ENCODE results near the gene GLRX3. TPM values are rescaled to one million over a fixed set of nuclear protein-coding genes. Genes with fewer than 3 reads are reported as not detected.

The GLRX3 gene
- total and polyA plus RNA-seq, 2 of the 13 experiments (the other 11 are each of a cell fraction or from before 2014, with no cell fraction given): 91.4 to 135 TPM

DNA sequence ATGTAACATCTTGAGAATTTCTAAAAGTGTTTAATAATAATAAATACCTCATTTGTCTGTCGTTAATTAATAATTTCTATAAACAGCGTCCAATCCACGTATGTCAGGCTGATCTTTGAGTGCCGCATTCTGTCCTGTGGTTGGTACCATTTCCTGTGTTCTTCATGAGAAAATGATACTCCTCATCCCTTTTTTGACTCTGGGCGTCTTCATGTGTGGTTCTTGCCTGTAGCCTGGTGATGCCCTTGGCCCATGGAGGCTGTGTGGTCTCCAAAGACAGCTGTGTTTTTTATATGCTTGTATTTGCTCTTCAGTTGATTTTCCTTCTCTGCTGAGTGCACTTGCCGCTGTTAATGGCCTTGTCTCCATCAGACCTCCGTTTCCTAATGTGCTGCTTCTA, 31.5 kb downstream of the GLRX3 start:
- Histone ChIP-seq H3K9ac (ENCODE audit: insufficient read depth, low read depth, low read length) (no peak overlapping the region), H3K27me3 (ENCODE audit: control insufficient read depth in 1 of 2, insufficient read depth in 2 of 2, low read length in 2 of 2) (no peaks in the 10 kb centered on the region), H3K4me1 (ENCODE audit: insufficient read depth, low read length) (no peaks in the 10 kb centered on the region), H2AFZ (ENCODE audit: low read length) (no peak overlapping the region), H3K4me2 (ENCODE audit: low read depth, low read length) (no peak overlapping the region), H3K9me3 (ENCODE audit: low read length) (no peaks in the 10 kb centered on the region), H3K79me2 (ENCODE audit: insufficient read depth, low read length) (peaks cover 3% of the 10 kb centered on the region), H3K27ac (ENCODE audit: extremely low read length, insufficient read depth, low read length) (no peak overlapping the region), H4K20me1 (ENCODE audit: insufficient read depth, low read length) (no peaks in the 10 kb centered on the region), H3K4me3 (replicated peaks in 1 of 3; ENCODE audit: insufficient read depth in 1 of 3, low read depth in 2 of 3, low read length in 3 of 3) (no peak overlapping the region), H3K36me3 (replicated peaks in 1 of 2; ENCODE audit: control insufficient read depth in 1 of 2, insufficient read depth in 2 of 2, low read length in 2 of 2) (peaks cover 14 to 71% of the 10 kb centered on the region in 2 experiments)
- 98% methylated on average over 7 of the region's 7 CpGs for WGBS (ENCODE audit: low lambda C conversion rate)
- intact Hi-C loops (cut with micrococcal nuclease; ENCODE audit: unreplicated experiment) (no loop called here), in situ Hi-C loops (cut with HindIII; ENCODE audit: extremely low pct_ligation_motif_present, low pct_unique_long_range_greater_than_20kb) (no loop called here)
- CTCF ChIA-PET (ENCODE audit: low intra/inter-chr PET ratio, low total read pairs): no interaction called here
- ATAC-seq (no peak), DNase-seq (ENCODE audit: low spot score) (no peak), FAIRE-seq (no peak)
- BruUV-seq (replicated peaks): no TSS peak
- POLR2A ChIA-PET: interaction anchor here (1.2 kb wide), 1 partner anchor 57 kb away, joined by 3 read pairs; the partner anchor contains the start of gene C10orf143
- no peak for TF ChIP-seq TRIM24 (CRISPR knock-in tag; IDR thresholded peaks at IDR 0.05)
- no peak for TF ChIP-seq FOXK1 (CRISPR knock-in tag; IDR thresholded peaks at IDR 0.05; ENCODE audit: borderline replicate concordance, low read depth)
- TF ChIP-seq, protein P1, sequence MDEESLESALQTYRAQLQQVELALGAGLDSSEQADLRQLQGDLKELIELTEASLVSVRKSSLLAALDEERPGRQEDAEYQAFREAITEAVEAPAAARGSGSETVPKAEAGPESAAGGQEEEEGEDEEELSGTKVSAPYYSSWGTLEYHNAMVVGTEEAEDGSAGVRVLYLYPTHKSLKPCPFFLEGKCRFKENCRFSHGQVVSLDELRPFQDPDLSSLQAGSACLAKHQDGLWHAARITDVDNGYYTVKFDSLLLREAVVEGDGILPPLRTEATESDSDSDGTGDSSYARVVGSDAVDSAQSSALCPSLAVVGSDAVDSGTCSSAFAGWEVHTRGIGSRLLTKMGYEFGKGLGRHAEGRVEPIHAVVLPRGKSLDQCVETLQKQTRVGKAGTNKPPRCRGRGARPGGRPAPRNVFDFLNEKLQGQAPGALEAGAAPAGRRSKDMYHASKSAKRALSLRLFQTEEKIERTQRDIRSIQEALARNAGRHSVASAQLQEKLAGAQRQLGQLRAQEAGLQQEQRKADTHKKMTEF (CRISPR knock-in tag; IDR thresholded peaks at IDR 0.05): no peak
- TF ChIP-seq NR2F2 (IDR thresholded peaks at IDR 0.05; ENCODE audit: borderline replicate concordance, low read depth): no peak
- TF ChIP-seq ZNF891 (CRISPR knock-in tag; IDR thresholded peaks at IDR 0.05): no peak
- no peak for TF ChIP-seq ELF4 (CRISPR knock-in tag; IDR thresholded peaks at IDR 0.05; ENCODE audit: borderline replicate concordance)
- TF ChIP-seq, protein P2, sequence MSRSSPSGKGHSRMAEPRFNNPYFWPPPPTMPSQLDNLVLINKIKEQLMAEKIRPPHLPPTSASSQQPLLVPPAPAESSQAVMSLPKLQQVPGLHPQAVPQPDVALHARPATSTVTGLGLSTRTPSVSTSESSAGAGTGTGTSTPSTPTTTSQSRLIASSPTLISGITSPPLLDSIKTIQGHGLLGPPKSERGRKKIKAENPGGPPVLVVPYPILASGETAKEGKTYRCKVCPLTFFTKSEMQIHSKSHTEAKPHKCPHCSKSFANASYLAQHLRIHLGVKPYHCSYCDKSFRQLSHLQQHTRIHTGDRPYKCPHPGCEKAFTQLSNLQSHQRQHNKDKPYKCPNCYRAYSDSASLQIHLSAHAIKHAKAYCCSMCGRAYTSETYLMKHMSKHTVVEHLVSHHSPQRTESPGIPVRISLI (CRISPR knock-in tag; IDR thresholded peaks at IDR 0.05; ENCODE audit: borderline replicate concordance): no peak
- no peak for TF ChIP-seq DPF2 (CRISPR knock-in tag; IDR thresholded peaks at IDR 0.05; ENCODE audit: borderline replicate concordance, low read depth)
- TF ChIP-seq, protein P3, sequence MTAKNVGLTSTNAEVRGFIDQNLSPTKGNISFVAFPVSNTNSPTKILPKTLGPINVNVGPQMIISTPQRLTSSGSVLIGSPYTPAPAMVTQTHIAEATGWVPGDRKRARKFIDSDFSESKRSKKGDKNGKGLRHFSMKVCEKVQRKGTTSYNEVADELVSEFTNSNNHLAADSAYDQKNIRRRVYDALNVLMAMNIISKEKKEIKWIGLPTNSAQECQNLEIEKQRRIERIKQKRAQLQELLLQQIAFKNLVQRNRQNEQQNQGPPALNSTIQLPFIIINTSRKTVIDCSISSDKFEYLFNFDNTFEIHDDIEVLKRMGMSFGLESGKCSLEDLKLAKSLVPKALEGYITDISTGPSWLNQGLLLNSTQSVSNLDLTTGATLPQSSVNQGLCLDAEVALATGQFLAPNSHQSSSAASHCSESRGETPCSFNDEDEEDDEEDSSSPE (CRISPR knock-in tag; IDR thresholded peaks at IDR 0.05): no peak
- no peak for TF ChIP-seq NKX3-1 (CRISPR knock-in tag; IDR thresholded peaks at IDR 0.05)

Measured in HepG2 (cell line).